ENCODE results near the gene QKI.

GRCh38 chr6:163438940-163439335, 24.4 kb downstream of the QKI start:
- TF ChIP-seq CTCF (IDR thresholded peaks at IDR 0.05) = no peak
- TF ChIP-seq POLR2A (IDR thresholded peaks at IDR 0.05) = no peak
